Measurements from ENCODE around the gene ARHGAP9. TPM values are rescaled to one million over a fixed set of nuclear protein-coding genes. Genes with fewer than 3 reads are reported as not detected.

Gene ARHGAP9
- total and polyA plus RNA-seq, 12 donors, result 1.3 to 46.4 (median 16.8) TPM

DNA sequence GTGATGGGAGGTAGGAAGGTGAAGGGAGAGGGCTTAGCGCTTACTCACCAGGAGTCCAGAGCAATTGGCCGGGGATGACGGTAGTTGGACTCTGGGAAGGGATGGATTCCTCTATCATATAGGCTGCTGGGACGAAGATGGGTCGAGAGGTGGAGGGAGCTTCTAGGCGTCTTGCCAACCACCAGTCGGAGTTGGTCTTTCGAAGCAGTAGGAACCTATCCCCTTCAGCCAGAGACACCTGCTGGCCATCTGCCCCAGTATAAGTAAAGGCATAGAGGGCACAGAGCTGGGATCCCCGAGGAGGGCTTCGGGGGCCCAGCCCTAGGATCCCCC is 657 bp downstream of the ARHGAP9 start:
- WGBS, 4 donors, result 73 to 81% (median 77%) methylated on average over 8 to 10 of the region's 10 CpGs
- H3K27me3 ChIP-seq, result peaks cover 20% of the 10 kb centered on the region
- H3K27ac ChIP-seq, result peak overlapping the region in 3 of 5 donors; percentile 51 to 86 (median 68)
- TF ChIP-seq POLR2A (IDR thresholded peaks at IDR 0.05), result no peak
- TF ChIP-seq, protein P1, sequence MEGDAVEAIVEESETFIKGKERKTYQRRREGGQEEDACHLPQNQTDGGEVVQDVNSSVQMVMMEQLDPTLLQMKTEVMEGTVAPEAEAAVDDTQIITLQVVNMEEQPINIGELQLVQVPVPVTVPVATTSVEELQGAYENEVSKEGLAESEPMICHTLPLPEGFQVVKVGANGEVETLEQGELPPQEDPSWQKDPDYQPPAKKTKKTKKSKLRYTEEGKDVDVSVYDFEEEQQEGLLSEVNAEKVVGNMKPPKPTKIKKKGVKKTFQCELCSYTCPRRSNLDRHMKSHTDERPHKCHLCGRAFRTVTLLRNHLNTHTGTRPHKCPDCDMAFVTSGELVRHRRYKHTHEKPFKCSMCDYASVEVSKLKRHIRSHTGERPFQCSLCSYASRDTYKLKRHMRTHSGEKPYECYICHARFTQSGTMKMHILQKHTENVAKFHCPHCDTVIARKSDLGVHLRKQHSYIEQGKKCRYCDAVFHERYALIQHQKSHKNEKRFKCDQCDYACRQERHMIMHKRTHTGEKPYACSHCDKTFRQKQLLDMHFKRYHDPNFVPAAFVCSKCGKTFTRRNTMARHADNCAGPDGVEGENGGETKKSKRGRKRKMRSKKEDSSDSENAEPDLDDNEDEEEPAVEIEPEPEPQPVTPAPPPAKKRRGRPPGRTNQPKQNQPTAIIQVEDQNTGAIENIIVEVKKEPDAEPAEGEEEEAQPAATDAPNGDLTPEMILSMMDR (IDR thresholded peaks at IDR 0.05), result no peak
- DNase-seq, result no peak
- no peaks in the 10 kb centered on the region for H3K9me3 ChIP-seq (replicated peaks in 1 of 3)
- H3K4me1 ChIP-seq (replicated peaks in 1 of 2), result peaks cover 11 to 14% of the 10 kb centered on the region in 2 donors
- no peak overlapping the region for H3K4me3 ChIP-seq
- intact Hi-C loops (cut with DNase I), result no loop called here
- H3K36me3 ChIP-seq (replicated peaks in 1 of 2), result no peaks in the 10 kb centered on the region

DNA sequence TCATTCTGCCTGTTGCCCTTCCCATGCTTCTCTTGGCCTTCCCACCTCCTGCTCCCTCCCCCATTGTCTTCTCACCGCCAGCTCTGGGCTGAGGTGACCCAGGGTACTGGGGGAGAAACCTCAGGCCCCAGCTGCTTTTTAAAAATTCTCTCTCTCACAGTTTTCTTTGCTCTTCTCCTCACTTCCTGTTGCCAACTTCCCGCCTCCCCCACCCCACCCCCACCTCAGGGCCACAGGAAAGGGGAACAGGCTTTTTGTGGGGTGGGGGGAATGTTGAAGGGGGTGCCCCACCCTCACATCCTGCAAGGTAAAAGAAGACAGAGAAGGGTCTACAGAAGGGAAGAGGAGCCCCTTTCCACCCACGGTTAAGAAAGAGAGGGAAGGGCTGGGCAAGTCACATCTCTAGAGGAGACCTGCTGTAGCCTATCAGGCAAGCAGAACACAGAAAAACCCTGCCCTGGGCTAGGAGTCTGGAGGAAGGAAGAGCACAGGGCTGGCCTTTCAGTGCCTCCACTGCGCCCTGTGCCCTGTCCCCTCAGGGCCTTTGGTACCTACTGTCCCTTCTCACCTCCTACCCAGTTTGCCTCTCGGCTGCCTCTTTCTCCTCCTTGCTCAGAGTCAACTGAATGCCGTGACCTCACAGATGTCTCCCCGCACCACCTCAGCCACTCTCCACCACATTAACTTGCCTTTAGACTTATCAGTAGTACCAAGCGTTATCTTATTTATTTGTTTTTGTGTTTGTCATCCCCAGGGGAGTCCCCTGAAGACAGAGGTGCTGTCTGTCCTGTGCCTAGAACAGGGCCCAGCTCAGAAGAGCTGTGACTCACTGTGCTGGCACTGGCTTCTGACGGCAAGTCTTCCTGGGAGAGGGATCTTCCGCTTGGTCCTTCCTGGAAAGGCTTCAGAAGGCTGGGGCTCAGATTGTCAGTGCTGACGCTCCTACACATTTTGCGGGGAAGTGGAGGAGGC is 1.7 kb downstream of the ARHGAP9 start:
- Histone ChIP-seq H3K27me3 (peaks cover 26% of the 10 kb centered on the region), H3K36me3 (replicated peaks in 1 of 2) (no peaks in the 10 kb centered on the region), H3K9me3 (replicated peaks in 1 of 3) (no peaks in the 10 kb centered on the region), H3K4me3 (peak overlapping the region in 1 of 4 donors; percentile 49), H3K4me1 (replicated peaks in 1 of 2) (peaks cover 11 to 14% of the 10 kb centered on the region in 2 donors), H3K27ac (peak overlapping the region in 4 of 5 donors; percentile 11 to 86 (median 60))
- intact Hi-C loops (cut with DNase I), result no loop called here
- peak in 1 of 2 donors; percentile 6 for TF ChIP-seq POLR2A (IDR thresholded peaks at IDR 0.05)
- TF ChIP-seq, protein P1 (IDR thresholded peaks at IDR 0.05), result no peak
- WGBS, 4 donors, result 51 to 70% (median 55%) methylated on average over 11 to 12 of the region's 12 CpGs
- peak in 5 of 7 donors; percentile 49 to 66 (median 57) for DNase-seq

DNA sequence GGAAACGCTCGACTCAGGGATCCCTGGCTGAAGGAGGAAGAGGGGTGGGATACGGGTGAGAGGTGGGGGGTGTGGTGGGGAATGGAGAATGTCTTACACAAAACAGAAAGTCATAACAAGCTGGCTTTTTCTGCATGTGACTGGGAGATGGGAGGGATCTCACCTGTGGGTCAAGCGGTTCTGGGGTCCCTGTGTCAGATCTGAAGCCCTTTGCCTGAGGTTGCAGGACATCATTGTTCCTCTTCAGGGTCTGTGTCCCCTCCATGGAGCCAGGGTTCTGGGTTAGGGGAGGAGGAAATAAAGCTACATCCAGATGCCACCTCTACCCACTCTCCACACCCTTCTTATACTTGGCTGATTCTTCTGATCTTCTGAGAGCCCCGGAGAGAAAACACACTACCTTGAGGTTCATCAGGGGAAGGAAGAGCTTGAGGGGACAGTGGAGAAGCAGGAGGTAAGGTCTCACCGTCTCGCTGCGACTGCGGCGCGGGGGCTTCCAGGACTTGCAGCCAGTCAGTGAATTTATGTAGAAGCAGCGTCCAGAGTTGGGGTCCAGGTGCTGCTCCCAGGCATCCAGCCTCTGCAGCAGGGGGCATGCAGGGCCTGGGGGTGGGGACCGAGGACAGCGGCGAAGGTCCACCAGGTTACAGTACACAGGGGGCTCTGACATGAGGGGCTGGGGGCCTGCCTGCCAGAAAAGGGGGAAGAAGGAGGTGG is 2.5 kb downstream of the ARHGAP9 start:
- intact Hi-C loops (cut with DNase I), result no loop called here
- H3K27me3 ChIP-seq, result peaks cover 26% of the 10 kb centered on the region
- H3K4me3 ChIP-seq, result peak overlapping the region in 1 of 4 donors; percentile 49
- H3K27ac ChIP-seq, result peak overlapping the region in 2 of 5 donors; percentile 68 to 86
- no peaks in the 10 kb centered on the region for H3K36me3 ChIP-seq (replicated peaks in 1 of 2)
- no peaks in the 10 kb centered on the region for H3K9me3 ChIP-seq (replicated peaks in 1 of 3)
- TF ChIP-seq POLR2A (IDR thresholded peaks at IDR 0.05), result no peak
- TF ChIP-seq, protein P1 (IDR thresholded peaks at IDR 0.05), result no peak
- WGBS, 4 donors, result 71 to 84% (median 75%) methylated on average over 15 of the region's 15 CpGs
- no peak for DNase-seq
- peaks cover 11 to 14% of the 10 kb centered on the region in 2 donors for H3K4me1 ChIP-seq (replicated peaks in 1 of 2)
